ENCODE data around the gene TNIK.

DNA sequence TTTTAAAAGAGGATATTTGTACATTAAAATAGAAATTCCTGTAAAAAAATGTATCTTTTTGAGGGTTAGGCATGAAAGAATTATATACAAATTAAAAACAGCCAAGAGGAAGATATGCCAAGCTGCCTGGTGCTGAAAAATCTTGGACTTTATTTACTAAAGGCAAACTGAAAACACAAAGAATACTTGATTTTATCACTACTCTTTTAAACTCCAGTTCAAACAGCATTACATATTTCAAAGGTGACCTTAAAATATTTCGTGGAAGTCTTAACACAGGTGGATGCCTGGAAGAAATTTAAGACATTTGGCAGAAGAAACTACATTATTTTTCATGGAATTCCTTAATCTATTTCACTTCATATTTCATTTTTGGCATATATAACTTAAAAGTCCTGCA lies 332.6 kb downstream of the TNIK start:
- TF ChIP-seq, protein P1, sequence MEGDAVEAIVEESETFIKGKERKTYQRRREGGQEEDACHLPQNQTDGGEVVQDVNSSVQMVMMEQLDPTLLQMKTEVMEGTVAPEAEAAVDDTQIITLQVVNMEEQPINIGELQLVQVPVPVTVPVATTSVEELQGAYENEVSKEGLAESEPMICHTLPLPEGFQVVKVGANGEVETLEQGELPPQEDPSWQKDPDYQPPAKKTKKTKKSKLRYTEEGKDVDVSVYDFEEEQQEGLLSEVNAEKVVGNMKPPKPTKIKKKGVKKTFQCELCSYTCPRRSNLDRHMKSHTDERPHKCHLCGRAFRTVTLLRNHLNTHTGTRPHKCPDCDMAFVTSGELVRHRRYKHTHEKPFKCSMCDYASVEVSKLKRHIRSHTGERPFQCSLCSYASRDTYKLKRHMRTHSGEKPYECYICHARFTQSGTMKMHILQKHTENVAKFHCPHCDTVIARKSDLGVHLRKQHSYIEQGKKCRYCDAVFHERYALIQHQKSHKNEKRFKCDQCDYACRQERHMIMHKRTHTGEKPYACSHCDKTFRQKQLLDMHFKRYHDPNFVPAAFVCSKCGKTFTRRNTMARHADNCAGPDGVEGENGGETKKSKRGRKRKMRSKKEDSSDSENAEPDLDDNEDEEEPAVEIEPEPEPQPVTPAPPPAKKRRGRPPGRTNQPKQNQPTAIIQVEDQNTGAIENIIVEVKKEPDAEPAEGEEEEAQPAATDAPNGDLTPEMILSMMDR (conservative IDR thresholded peaks at IDR 0.05), result no peak
- TF ChIP-seq ZFX (IDR thresholded peaks at IDR 0.05), result no peak
